Measurements from ENCODE around the gene CLMP.
"Not testable (repeated sequence)": the region's sequence is repeated elsewhere in the genome, so short reads cannot be mapped to it uniquely, and the experiment has no call there.

Gene CLMP

DNA sequence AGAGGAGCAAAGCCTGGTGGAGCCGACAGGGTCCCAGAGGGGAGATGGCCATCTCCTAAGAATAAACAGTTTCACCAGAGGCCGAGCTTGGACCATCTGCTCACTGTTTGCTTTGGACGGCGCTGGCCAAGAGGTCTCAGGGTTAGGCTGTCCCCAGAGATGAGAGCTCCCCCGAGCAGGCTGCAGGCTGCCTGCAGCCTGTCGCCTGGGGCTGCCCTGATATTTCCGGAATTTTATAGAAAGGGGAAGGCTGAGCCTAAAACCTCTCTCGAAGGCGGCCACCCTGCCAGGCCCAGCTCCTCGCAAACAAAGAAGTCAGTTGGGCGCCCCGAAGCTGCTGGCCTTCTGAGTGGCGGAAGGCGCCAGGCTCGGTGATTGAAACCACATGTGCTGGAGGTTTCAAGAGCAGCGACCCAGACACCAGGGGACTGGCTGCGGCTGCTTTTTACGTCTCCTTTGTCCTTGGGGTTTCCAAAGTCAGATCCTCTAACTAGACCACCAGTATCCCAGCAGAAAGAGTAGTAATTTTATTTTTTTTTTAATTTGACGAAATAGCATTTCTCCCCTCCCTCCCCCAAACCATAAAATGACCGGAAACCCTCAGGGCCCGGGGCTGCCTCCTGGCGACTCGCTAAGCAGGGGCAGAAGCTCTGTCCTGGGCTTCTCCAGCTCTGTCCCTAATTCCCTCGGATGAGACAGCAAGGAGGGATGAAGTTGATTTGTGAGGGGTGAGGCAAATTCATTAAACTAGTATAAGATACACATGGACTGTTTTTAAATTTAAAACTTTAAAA, 57.4 kb downstream of the CLMP start:
- no peak for DNase-seq (ENCODE audit: low read depth in 3 of 3, low spot score in 1 of 3)

DNA sequence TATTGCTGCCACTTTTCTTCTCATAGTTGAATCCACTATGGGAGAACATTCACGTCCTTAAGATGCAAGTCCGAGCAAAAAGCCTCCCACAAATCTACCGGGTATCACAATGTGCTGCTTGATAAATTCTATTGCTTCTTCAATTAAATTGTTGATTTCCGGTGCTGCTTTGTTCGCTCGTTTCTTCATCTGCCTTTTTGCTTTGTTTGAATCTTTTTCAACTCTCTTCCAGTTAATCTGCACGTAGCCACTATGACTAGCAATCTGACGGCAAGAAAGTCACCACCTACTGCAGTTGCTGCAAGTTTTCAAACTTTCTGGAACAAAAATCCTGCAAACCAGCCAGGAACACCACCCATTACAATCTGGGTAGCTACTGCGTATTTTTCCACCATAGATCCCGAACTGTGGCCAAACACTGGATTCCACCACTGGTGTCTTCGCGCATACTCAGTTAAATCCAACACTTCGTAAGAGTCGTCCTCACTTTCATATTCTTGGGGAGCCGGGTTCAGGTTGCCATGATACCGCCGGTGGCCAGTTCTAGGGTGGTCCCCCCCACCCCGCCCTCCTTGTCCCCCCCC, 59.1 kb downstream of the CLMP start:
- no peak for DNase-seq (ENCODE audit: low read depth in 3 of 3, low spot score in 1 of 3)

- no peak for DNase-seq (ENCODE audit: low read depth in 3 of 3, low spot score in 1 of 3)
Observed at GRCh38 chr11:123132881-123133280, 62.2 kb downstream of the CLMP start.

GRCh38 chr11:123132034-123132766, 62.8 kb downstream of the CLMP start:
- DNase-seq (ENCODE audit: low read depth in 3 of 3, low spot score in 1 of 3) = not testable (repeated sequence)

DNA sequence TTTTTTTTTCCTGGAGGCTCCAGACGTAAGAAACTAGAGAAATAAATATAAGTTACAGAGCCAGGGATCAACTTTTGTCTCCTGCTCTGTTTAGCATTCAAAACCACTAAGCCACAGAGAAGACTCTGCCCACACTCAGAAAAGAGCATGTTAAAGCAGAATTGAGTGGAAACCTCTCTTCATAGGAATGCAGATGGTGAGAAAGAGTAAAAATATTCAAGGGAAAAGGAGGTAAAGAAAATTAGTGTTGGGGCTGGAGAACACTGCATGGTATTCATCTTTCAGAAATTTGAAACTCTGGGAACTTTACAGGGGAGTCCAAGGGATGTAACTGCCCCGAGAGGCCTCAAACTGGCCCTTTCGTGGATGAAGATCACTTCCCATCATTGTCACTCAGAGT, 65.1 kb downstream of the CLMP start:
- no peak for DNase-seq (ENCODE audit: low read depth in 3 of 3, low spot score in 1 of 3)

DNA sequence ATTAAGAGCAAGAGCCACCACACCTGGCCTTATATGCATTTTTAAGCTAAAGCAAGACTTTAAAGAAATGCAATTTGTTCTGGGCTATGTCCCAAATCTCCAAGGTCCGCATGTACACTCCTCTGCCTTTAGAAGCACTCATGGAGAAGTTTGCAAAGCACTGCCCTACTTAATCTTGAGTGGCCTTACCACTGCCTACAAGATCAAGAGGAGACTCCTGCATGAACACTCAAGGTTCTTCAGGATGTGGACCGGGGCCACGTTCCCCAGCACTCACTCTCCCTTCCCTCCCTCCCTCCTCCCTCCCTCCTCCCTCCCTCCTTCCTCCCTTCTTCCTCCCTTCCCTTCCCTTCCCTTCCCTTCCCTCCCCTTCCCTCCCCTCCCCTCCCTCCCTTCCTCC, 69.9 kb downstream of the CLMP start:
- no peak for DNase-seq (ENCODE audit: low read depth in 3 of 3, low spot score in 1 of 3)

DNA sequence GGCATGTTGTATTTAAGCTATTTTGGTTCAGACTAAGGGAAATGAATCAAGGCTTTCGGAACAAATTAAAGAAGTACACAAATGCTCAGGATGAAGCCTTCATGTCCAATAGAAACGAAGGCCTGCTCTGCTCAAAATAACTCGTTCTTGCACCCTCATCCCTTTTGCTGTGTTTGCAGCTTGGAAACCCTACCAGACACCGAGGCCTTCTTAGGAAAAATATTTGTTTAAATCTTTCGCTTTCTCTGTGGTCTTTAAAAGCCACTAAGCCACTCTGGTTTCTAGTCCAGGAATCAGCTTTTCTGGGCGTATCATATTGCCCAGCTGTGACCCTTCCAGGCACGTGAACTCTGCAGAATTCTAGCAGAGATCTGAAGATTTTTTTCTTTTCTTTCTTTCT, 72.2 kb downstream of the CLMP start:
- DNase-seq (ENCODE audit: low read depth in 3 of 3, low spot score in 1 of 3) = no peak

- no peak for DNase-seq (ENCODE audit: low read depth in 3 of 3, low spot score in 1 of 3)
Observed at GRCh38 chr11:123122341-123122740, 72.7 kb downstream of the CLMP start.

DNA sequence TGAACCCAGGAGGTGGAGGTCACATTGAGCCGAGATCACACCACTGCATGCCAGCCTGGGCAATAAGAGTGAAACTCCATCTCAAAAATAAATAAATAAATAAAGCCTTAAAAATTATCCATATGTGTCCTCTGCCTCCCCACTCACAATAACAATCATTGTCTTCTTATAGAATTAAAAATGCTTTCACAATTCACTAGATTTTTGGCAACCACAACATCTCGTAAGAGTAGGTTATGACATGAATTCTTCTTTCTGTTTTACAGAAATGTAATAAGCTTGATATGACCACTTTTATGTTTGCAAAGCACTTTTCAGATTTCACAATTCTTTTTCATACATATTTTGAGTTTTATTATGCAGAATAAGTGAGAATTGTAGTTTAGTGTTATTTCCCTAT, 78.6 kb downstream of the CLMP start:
- DNase-seq (ENCODE audit: low read depth in 3 of 3, low spot score in 1 of 3) = no peak

GRCh38 chr11:123111465-123111864, 83.6 kb downstream of the CLMP start:
- no peak for DNase-seq (ENCODE audit: low read depth in 3 of 3, low spot score in 1 of 3)

DNA sequence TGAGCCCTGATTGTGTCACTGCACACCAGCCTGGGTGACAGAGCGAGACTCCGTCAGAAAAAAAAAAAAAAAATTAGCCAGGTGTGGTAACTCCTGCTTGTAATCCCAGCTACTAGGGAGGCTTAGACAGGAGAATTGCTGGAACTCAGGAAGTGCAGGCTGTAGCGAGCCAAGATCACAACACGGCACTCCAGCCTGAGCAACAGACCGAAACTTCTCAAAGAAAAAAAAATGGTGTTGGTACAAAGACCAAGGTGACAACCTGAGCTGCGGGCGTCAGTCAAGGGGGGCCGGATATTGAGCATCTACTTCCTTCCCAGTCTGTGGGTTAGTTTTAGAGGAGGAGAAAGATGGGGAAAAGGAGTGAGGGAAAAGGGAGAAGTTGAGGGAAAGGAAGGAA, 84.7 kb downstream of the CLMP start:
- no peak for DNase-seq (ENCODE audit: low read depth in 3 of 3, low spot score in 1 of 3)

- DNase-seq (ENCODE audit: low read depth in 3 of 3, low spot score in 1 of 3) = no peak
Observed at GRCh38 chr11:123107945-123108495, 87.0 kb downstream of the CLMP start.

- no peak for DNase-seq (ENCODE audit: low read depth in 3 of 3, low spot score in 1 of 3)
Observed at GRCh38 chr11:123104697-123105096, 90.4 kb downstream of the CLMP start.

GRCh38 chr11:123103326-123103980, 91.6 kb downstream of the CLMP start:
- no peak for DNase-seq (ENCODE audit: low read depth in 3 of 3, low spot score in 1 of 3)

- DNase-seq (ENCODE audit: low read depth in 3 of 3, low spot score in 1 of 3) = no peak
Observed at GRCh38 chr11:123100379-123101085, 94.5 kb downstream of the CLMP start.

GRCh38 chr11:123098990-123099389, 96.1 kb downstream of the CLMP start:
- DNase-seq (ENCODE audit: low read depth in 3 of 3, low spot score in 1 of 3) = no peak

GRCh38 chr11:123093739-123094138, 101.3 kb downstream of the CLMP start:
- DNase-seq (ENCODE audit: low read depth in 3 of 3, low spot score in 1 of 3) = no peak

DNA sequence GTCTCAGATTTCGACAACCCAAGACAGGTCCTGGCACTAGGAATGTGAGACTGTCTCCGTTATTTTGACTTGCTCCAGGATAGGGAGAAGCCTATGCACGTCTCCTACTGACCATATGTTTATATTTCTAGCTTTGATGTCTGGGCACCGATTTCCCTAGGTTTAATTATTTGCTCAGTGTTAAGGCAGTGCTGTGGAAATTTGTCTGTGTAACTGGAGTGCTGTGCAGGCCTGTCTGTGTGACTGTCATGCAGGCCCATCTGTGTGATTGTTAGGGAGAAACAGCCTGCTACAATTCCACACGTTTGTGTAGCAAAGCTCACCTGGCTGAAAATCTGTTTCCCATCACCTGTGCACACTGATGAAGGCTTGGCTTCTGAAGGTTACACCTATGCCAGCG, 103.5 kb downstream of the CLMP start:
- no peak for DNase-seq (ENCODE audit: low read depth in 3 of 3, low spot score in 1 of 3)

DNA sequence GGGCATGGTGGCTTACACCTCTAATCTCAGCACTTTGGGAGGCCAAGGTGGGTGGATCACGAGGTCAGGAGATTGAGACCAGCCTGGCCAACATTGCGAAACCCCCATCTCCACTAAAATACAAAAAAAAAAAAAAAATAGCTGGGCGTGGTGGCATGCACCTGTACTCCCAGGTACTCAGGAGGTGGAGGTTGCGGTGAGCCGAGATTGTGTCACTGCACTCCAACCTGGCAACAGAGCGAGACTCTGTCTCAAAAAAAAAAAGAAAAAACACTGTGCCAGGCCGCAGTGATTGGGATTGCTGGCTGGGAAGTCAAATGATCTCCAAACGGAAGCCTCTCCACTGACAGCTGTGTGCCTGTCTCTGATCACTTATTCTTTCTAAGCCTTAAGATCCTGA, 104.9 kb downstream of the CLMP start:
- not testable (repeated sequence) for DNase-seq (ENCODE audit: low read depth in 3 of 3, low spot score in 1 of 3)

GRCh38 chr11:123088896-123089295, 106.2 kb downstream of the CLMP start:
- DNase-seq (ENCODE audit: low read depth in 3 of 3, low spot score in 1 of 3) = not testable (repeated sequence)

- not testable (repeated sequence) for DNase-seq (ENCODE audit: low read depth in 3 of 3, low spot score in 1 of 3)
Observed at GRCh38 chr11:123087657-123088056, 107.4 kb downstream of the CLMP start.

Measured in stimulated activated CD4-positive, alpha-beta T cell treated with anti-CD3 and anti-CD28 coated beads, TNF-alpha, amount 100 ng/mL, for 1 hour (primary cell).